ENCODE measurements around the gene NAV2.
"Not testable (repeated sequence)": the region's sequence is repeated elsewhere in the genome, so short reads cannot be mapped to it uniquely, and the experiment has no call there.

NAV2 gene

DNA sequence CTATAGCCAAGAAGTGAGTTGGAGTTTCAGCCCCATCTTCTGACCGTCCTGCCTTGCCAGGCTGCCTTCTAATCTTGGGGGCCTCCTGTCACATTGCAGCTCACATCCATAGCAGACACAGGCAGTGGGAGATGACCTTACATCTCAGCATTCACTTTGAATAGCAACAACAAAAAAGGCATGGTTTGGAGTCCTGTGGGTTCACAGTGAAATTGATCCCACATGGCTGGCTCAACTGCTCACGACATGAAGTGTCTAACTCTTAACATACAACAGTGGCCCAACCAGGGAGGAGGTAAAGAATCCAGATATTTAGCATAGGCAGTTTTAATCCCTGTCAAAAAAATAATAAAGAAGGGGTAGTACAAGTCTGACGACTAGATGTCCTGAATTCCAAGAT, 409.5 kb downstream of the NAV2 start:
- no peak for DNase-seq (ENCODE audit: low read depth)

DNA sequence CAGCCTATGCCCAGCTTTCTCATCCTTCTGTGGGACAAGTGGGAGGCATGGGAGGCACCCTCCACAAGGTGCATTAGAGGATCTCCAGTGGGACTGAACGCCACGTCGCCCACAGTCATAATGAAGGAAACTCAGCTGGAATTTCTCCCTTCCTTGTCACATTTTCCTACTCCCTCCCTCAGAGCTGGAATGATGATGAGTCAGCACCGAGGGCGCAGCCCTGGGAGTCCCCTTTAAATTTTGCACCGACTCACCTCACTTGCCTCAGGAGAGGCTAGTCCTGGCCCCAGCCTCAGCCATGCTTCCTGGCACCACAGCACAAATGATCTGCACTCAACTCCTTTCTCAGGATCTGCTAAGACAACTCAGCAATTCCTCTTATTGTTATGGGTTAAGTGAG, 413.3 kb downstream of the NAV2 start:
- no peak for DNase-seq (ENCODE audit: low read depth)

DNA sequence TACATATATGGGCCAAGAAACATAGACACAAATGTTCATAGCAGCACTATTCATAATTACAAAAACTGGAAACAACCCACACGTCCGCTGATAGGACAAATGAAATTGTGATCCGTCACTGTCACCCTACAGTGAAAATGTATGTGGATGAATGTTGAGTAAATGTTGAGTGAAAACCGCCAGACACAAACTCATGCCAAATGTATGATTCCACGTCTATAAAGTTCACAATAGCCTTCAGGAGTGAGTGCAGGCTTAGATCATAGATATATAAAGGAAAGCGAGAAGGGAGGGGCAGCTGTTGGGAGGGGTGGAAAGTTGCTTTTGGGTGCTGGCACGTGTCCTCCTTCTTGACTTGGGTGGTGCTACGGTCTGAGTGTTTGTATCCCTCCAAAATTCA, 414.1 kb downstream of the NAV2 start:
- DNase-seq (ENCODE audit: low read depth), result no peak

DNA sequence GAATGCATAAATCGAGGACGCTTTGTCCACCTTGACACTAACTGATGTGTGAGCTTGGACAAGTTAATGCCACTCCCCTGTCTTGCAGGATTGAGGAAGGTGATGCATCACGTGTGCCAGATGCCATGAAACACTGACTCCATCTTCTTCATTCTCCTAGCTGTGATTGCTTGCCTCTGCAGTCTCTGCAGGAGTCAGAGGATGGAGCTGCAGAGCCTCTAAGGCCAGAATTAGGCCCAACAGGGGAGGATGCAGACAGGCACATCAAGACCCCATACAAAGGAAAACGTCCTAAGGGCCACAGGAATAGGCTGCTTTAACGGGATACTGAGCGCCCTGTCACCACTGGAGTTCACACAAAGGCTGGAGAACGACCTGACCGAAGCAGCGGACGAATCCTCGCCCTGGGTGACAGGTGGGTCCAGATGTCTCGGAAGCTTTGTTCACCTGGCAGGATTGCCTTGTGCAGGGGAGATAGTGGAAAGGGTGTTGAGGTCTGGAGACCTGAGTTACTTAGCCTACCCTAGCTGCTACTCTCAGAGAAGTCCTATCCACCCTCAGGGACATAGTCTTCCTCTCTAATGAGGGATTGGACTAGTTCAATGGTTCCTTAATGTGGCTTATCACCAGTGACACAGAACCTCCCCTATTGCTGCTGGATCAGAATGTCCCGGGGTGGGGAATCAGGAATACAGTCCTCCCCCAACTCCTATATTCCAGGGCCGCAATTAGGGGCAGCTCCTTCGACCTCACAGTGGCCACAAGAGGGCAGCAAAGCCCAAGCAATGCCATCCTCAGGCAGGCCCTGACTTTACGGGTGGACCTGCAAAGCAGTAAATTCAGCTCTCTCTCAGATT, 415.3 kb downstream of the NAV2 start:
- DNase-seq (ENCODE audit: low read depth), result peak; percentile 56

DNA sequence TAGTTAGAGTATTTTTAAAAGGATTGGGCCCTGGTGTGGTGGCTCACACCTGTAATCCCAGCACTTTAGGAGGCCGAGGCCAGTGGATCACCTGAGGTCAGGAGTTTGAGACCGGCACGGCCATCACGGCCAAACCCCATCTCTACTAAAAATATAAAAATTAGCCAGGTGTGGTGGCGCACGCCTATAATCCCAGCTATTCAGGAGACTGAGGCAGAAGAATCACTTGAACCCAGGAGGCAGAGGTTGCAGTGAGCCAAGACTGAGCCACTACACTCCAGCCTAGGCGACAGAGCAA, 415.8 kb downstream of the NAV2 start:
- DNase-seq (ENCODE audit: low read depth), result not testable (repeated sequence)

DNA sequence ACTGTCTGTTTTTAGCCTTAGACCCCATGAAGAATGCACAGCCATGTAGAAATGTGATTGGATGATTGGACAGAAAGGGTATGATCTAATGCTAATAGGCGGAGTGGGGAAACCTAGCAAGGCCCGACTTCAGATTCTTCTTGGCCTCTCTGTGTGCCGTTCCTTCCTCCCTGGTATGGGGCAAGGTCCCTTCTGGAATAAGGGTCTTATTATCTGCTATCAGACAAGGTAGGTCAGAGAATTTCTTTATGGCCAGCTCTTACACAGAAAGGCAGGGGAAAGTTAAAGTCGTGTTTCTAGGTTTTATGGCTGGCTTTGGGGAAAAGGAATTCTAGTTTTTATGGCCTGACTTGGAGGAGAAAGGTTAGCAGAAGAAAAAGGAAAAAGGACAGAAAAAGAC, 417.0 kb downstream of the NAV2 start:
- DNase-seq (ENCODE audit: low read depth), result no peak

DNA sequence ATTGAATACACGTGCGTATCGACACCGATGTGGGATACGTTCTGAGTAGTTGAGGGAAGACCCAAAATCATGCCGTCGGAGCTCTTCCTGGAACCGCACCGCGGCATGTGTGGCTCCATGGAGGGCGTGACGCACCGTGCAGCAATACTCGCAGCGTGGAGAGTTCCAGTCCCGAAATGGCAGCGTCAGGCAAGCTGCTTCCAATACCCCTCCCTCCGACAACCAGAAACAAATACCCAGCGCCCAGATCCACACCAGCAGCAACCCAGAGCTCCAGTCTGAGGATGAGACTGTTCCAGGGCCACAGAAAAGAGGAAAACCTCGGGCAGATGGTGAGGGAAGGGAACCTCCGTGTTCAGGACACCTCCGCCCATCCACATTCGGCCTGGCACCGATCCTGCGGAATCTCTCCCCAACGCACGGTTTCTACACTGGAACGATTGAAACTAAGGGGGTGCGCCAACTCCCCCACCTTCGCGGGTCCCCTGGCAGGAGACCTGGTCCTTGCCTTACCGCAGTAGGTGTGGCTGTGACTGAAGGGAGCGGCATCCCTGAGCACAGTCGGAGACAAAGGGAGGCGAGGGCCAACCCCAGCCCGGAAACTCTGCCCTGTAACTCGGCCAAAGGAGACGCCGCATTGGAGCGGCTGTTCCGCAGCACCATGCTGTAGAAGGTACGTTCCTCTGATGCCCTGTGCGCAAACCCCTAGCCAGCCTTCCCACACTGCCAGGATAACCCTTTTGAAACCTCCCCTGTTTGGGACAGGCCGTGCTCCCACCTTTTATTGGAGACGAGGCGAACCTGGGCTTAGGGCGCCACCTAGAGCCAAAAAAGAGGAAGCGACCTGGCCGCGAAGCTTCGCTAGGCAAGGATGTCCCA, 419.4 kb downstream of the NAV2 start:
- peak; percentile 22 for DNase-seq (ENCODE audit: low read depth)

DNA sequence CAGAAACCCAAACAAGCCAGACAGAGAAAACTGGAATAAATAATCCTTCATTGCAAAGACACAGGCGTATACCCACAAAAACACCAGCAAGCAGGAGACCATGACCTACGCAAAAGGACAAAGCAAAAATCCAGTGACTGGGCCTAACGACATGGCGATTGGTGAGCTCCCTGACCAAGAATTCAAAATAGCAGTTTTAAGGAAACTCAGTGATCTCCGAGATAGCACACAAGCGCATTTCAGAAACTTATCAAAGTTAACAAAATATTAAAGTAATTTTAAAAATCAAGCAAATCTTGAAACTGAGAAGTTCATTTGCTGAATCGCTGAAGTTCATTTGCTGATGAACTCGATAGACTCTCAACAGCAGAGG, 420.0 kb downstream of the NAV2 start:
- no peak for DNase-seq (ENCODE audit: low read depth)

DNA sequence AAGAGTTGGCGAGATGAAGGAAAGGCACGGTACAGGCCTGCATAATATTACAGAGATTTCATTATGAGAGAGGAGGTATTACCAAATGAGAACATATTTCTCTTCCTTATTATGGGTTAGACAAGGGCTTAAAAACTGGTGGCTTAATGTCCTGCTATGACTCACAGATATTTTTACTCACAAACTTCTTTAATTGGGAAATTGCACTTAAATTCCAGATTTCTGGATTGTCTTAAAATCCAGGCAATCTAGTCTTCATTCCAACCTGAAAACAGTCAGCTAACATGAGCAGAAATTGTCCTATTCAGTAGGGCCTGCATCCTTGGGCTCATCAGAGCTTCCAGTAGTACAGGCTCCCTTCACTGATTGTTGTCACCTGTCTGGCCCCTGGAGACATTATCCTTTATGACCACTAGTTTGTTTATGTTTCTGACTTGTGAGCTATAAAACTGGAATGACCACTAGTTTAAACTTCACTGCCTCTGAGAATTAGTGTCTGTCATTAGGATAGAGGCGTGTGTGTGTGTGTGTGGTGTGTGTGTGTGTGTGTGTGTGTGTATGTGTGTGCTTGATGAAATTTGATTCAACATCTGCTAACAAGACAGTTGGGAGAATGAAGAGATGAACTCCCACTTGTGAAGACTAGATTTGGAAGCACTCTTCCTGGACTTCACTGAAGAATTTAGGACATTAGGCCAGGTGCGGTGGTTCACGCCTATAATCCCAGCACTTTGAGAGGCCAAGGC, 422.5 kb downstream of the NAV2 start:
- DNase-seq (ENCODE audit: low read depth), result no peak

DNA sequence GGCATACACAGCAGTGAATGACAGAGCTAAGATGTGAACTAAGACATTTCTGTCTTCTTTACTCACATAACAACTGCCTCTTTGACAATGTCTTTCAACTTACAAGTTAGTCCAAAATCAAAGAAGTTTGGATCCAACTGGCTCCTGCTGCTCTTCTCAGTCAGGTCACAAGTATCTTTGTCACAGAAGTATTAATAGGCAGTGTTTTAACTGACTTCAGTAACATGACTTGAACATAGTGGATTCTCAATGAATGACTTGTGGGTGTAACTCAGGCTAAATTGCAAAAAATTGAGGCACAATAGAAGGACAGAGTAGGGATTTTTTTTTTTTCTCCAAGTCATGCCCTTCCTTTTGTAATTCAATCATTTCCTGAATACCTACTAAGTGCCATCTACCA, 425.0 kb downstream of the NAV2 start:
- no peak for DNase-seq (ENCODE audit: low read depth)

DNA sequence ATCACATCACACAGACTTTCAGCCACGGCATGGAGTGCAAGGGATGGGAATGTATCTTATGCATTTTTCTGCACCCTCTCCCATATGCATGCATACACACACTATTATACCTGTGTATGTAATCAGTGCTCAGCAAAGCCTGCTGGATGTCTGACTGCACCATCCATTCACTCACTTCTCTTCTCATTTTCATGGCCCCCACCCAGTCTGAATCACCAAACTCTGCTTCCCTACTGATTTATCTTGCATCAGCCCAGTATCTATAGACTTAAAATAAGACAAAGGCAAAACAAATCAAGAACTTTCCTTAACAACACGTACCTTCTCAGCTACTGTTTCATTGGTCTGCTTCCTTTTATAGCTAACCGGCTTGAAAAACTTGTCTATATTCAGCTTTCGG, 426.1 kb downstream of the NAV2 start:
- DNase-seq (ENCODE audit: low read depth), result no peak

DNA sequence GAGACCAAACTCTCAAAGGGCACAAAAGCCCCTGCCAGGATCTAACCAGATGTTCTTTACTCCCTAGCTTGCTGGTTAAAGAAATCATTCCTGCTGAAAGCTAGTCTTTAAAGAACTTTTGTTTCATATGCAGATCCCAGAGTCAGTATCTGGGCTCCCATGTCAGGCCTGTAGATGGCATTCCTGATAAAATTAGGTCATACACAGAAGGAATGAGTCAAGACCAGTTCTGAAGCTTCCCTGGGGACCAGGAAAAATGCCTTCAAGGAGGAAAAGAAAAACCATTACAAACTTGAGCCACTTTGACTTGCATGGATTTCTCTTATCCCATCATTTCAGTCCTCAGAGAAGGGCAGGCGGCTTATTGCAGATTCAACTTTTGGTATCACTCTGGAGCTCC, 441.7 kb downstream of the NAV2 start:
- no peak for DNase-seq (ENCODE audit: low read depth)

DNA sequence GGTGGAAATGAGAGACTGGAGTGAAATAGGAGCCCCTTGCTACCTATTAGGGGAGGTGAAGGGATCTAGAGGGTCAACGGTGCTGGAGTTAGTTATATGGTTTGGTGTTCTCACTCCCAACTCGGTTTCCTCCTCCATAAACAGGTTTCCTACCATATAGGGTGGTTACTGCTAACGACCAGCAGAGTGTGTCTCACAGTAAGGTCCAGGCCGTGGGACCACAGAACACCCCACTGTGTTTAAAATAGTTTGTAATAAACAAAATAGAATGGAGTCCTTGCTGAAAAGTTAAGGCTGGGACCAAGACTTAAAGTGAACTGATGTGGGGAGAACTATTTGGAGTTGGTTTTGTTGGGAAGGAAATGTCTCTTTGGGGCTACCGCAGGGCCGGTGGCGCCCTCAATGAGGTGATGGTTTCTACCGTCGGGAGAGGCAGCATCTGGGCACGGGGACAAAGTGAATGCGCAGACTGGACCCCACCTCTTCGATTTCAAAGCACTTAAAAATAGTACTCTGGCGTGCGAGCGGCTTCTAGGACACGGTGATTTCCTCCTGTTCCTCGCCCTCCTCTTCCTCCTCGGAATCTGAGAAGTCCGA, 443.1 kb downstream of the NAV2 start:
- no peak for DNase-seq (ENCODE audit: low read depth)

DNA sequence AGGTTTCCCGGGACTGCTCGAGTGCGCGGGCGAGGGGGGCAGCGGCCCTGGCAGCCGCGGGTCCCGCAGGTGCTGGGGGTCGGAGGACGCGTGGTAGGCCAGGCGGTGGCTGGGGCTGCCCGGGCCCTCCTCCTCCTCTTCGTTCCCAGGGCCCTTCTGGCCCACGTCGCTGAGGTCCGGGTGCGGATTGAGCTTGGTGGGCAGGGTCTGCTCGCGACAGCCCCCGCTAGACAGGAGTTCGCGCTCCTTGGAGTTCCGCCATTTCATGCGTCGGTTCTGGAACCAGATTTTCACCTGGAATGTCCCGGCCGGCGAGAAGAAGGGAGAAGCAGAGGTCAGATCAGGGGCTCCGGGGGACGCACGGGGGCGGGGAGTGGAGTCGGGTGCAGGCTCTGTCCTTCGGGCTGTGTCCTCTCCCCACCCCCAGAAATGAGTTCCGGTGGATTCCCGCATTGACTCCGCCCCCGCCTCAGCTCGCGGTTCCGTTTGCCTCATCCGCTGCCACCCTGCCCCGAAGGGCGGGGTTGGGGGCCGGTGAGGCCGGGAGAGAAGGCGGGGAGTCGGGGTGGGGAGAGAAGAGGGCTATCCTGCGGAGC, 443.7 kb downstream of the NAV2 start:
- peak; percentile 9 for DNase-seq (ENCODE audit: low read depth)

DNA sequence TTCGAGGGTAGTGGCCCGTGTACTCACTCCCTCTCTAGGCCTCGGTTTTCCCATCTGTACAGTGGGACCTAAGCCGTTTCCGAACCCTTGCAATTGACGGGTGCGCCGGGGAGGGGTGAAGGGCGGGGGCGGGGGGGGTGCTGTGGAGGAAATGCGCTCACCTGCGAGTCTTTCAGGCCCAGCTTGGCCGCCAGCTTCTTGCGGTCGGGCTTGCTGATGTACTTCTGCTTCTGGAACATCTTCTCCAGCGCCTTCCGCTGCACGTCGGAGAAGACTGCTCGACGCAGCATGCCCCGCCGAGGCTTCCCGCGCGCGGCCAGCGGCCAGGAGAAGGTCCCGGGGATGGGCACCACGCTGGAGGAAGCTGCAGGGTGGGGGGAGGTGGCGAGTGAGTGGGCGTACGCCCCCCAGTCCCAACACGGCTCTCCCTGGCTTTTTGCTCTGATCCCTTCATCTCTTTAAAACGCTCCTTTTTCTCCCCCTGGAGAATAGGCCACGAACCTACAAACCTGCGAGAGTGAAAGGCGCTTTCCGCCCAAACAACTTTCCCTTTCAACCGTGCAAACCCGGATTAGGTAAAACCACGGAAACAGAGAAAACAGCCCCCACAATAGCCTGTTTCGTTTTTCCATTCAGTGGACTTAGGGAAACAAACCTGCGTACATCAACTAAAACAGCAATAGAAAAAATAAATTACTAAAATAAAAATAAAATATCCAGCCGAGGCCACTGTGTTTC, 444.4 kb downstream of the NAV2 start:
- no peak for DNase-seq (ENCODE audit: low read depth)

DNA sequence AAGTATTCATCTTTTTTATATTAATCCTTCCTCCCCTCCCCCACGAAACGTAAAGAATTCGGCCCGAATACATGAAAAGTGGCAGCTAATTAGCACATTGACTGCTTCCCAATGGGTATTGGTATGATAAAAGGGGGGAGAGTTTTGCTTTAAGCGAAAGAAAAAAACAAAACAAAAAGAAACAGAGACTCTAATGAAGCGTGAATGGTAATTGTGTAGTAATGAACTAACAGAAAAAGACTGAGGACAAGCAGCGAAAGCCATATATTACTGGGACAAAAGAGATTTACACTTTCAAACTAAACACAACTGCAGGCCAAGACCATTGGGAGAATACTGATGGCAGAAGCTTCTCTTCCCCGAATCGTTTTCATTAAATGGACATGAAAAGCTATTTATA, 445.1 kb downstream of the NAV2 start:
- DNase-seq (ENCODE audit: low read depth), result no peak

DNA sequence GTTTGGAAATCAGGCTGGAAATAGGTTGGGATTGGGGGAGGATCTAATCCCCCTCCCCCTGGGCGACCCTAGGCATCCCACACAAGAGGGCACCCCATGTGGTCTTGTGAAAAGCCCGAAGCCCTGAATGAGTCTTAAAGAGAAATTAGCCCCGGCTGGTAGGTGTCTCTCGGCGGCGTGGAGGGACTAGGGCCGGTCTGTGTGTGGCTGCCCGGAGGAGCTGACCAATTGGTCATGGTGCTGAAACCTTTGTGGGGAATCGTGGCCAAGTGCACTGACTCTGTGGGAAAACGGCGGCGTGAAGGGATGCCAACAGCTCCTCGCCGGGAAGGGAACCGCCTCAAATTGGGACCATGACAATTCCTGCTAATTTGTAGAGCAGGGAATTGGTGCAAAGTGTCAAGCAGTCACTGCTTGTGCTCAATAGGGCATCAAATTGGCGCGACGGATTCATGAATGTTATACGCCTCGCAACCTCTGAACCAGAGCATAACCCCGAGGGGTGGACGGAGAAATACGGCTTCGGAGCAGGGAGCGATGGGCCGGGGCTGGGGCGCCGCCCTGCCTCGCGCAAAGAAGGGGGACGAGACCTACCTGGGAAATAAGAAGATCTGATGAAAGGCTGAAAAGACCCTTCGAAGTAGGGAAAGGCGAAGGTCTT, 446.1 kb downstream of the NAV2 start:
- DNase-seq (ENCODE audit: low read depth), result no peak

DNA sequence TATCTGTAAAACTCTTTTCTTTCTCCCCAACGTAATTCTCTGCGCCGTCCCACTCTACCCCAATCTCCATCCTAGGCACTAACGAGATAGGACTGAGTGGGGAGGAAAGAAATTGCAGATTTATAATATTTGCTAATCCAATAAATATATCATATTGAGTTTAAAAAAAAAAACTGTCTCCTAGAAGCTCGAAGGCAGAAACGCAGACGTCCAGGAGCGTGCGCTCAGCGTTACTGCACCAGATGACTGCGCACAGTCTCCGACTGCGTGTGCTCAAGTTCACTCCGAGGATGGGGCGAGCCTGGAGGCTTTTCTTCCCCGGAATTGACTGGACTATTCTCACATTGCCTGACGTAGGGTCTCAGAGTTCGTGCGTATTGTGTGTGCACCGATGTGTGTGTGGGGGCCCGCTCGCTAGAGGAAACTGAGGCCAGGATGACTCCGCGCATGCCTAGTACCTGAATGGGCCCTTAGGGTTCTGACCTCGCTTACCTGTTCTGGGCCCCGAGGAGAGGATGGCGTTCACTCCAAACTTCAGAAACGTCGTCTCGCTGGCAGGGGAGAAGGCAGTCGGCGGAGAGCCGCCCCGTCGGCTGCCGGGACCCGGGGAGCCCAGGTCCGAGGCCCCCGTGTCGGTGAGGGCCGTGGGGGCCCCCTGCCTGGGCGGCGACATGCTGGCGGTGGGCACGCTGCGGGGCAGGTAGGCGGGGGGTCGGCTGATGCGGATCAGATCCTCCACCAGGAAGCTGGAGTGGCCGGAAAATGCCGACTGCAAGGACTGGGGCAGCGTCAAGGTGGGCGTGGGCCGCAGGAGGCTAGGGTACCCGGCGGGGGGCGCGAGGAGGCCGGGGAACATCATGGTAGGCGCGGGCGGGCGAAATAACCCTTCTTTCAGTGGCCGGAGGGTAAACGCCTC, 447.1 kb downstream of the NAV2 start:
- DNase-seq (ENCODE audit: low read depth), result no peak

DNA sequence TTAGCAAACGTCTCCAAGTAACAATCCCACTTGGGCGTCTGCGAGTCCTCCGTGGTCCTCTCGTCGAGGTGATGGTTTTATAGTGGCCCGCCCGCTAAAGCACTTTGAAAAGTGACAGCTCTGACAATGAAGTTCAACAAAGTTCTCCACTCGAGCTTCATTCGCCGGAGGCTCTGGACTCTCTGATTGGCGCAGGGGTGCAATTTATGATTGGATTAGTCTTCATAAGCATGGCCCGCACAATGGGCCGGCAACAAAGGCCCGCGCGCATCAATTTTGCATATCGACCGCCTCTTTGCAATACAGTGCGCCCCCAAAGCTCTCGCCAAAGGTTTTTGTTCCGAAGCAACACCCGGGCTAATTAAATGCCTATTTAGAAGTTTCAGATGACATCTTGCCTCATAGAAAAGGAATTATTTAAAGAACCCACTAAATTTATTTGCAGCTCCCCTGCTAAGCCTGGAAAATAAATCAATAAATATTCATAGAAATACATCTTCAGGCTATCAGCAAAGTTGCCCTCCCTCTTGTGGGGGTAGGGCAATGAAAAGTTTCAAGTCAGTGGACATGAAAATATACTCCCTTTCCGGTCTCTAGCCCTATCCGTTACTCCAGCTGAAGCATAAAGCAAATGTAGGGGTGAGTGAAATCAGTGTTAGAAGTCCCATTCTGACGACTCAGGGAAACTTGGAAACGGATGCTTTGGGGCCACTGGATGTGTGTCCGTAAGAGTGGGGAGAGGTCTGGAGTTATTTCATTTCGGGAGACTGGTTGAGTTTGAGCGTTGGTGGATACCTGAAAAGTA, 448.0 kb downstream of the NAV2 start, which contains the start of gene DBX1:
Gene DBX1 (minus strand): TSS at position 51 of the 805 bp plus-strand sequence. CDS start 151 bp downstream, outside the sequence.
- DNase-seq (ENCODE audit: low read depth), result no peak
